ENCODE data around the gene RTF2.
"Not testable (repeated sequence)": the region's sequence is repeated elsewhere in the genome, so short reads cannot be mapped to it uniquely, and the experiment has no call there.

Gene RTF2

GRCh38 chr20:56488566-56488965, 20.1 kb downstream of the RTF2 start:
- DNase-seq (ENCODE audit: low read depth), result no peak

- no peak for DNase-seq (ENCODE audit: low read depth)
Measured at GRCh38 chr20:56501116-56501515, 32.7 kb downstream of the RTF2 start.

GRCh38 chr20:56503916-56504315, 35.5 kb downstream of the RTF2 start:
- no peak for DNase-seq (ENCODE audit: low read depth)

- no peak for DNase-seq (ENCODE audit: low read depth)
Measured at GRCh38 chr20:56504373-56505005, 36.1 kb downstream of the RTF2 start.

GRCh38 chr20:56506103-56506502, 37.7 kb downstream of the RTF2 start:
- no peak for DNase-seq (ENCODE audit: low read depth)

- no peak for DNase-seq (ENCODE audit: low read depth)
Measured at GRCh38 chr20:56511926-56512325, 43.5 kb downstream of the RTF2 start.

GRCh38 chr20:56513161-56514150, 45.0 kb downstream of the RTF2 start:
- DNase-seq (ENCODE audit: low read depth), result no peak

GRCh38 chr20:56516631-56517030, 48.2 kb downstream of the RTF2 start:
- no peak for DNase-seq (ENCODE audit: low read depth)

- no peak for DNase-seq (ENCODE audit: low read depth)
Measured at GRCh38 chr20:56517211-56517610, 48.8 kb downstream of the RTF2 start.

- DNase-seq (ENCODE audit: low read depth), result no peak
Measured at GRCh38 chr20:56517641-56518040, 49.2 kb downstream of the RTF2 start.

- no peak for DNase-seq (ENCODE audit: low read depth)
Measured at GRCh38 chr20:56518126-56518525, 49.7 kb downstream of the RTF2 start.

- no peak for DNase-seq (ENCODE audit: low read depth)
Measured at GRCh38 chr20:56518721-56519398, 50.4 kb downstream of the RTF2 start.

- DNase-seq (ENCODE audit: low read depth), result no peak
Measured at GRCh38 chr20:56519551-56519950, 51.1 kb downstream of the RTF2 start.

GRCh38 chr20:56520180-56520579, 51.8 kb downstream of the RTF2 start:
- DNase-seq (ENCODE audit: low read depth), result no peak

- DNase-seq (ENCODE audit: low read depth), result not testable (repeated sequence)
Measured at GRCh38 chr20:56520746-56521354, 52.4 kb downstream of the RTF2 start.

GRCh38 chr20:56522311-56522710, 53.9 kb downstream of the RTF2 start:
- DNase-seq (ENCODE audit: low read depth), result no peak

GRCh38 chr20:56524444-56524843, 56.0 kb downstream of the RTF2 start, which contains the start of gene FAM209A:
Gene FAM209A, plus strand, starts transcription at chr20:56524744. Its CDS starts 65 bp downstream, at chr20:56524809.
- not testable (repeated sequence) for DNase-seq (ENCODE audit: low read depth)

GRCh38 chr20:56527521-56527920, 59.1 kb downstream of the RTF2 start:
- DNase-seq (ENCODE audit: low read depth), result no peak

GRCh38 chr20:56532946-56533345, 64.5 kb downstream of the RTF2 start, which contains the start of gene FAM209B:
Gene FAM209B, plus strand, starts transcription at chr20:56533246. Its CDS starts 96 bp downstream, at chr20:56533342.
- DNase-seq (ENCODE audit: low read depth), result not testable (repeated sequence)

GRCh38 chr20:56537997-56538396, 69.6 kb downstream of the RTF2 start:
- DNase-seq (ENCODE audit: low read depth), result no peak

GRCh38 chr20:56540415-56540814, 72.0 kb downstream of the RTF2 start:
- no peak for DNase-seq (ENCODE audit: low read depth)

- DNase-seq (ENCODE audit: low read depth), result no peak
Measured at GRCh38 chr20:56542489-56543030, 74.1 kb downstream of the RTF2 start.
